GM23338 (cell line): ENCODE results near the gene FN3K. TPM values are rescaled to one million over a fixed set of nuclear protein-coding genes. Genes with fewer than 3 reads are reported as not detected.
A peak's percentile ranks its signal among the peaks of the same experiment; 100 is the strongest.

Experiments
- ATAC-seq: fragments of 200-7000 bp; cut with Tn5 transposase; 3 replicates; pipeline ENCODE4 v1.9.1; 2020
- DNase-seq: peaks from one replicate; pipeline ENCODE4 v3.0.0-alpha.2; 2015; ENCODE audit warnings: low spot score
- H2AFZ ChIP-seq: fragments of 200-600 bp; sonication (generic); 2 replicates; pipeline ENCODE4 v1.8.0; 2016; ENCODE audit warnings: antibody characterized with exemption, mild to moderate bottlenecking, moderate library complexity
- H3F3A ChIP-seq: fragments of 200-600 bp; sonication (generic); replicated peaks from 2 replicates; pipeline ENCODE4 v1.8.0; 2017; ENCODE audit warnings: antibody characterized with exemption, mixed run types, low read depth
- H3K27ac ChIP-seq: fragments of 200-600 bp; sonication (generic); 2 replicates; pipeline ENCODE4 v1.6.1; 2016; ENCODE audit warnings: low read depth
- H3K27me3 ChIP-seq: fragments of 200-600 bp; sonication (generic); 2 replicates; pipeline ENCODE4 v1.8.0; 2016; ENCODE audit warnings: mild to moderate bottlenecking, mixed run types, moderate library complexity; ENCODE audit not compliant: insufficient read depth
- H3K36me3 ChIP-seq: fragments of 200-600 bp; sonication (generic); 2 replicates; pipeline ENCODE4 v1.8.0; 2016; ENCODE audit warnings: mild to moderate bottlenecking; ENCODE audit not compliant: insufficient read depth
- H3K4me1 ChIP-seq: fragments of 200-600 bp; sonication (generic); 2 replicates; pipeline ENCODE4 v1.8.0; 2016; ENCODE audit warnings: mild to moderate bottlenecking, moderate library complexity; ENCODE audit not compliant: insufficient read depth
- H3K4me2 ChIP-seq: fragments of 200-600 bp; sonication (generic); 2 replicates; pipeline ENCODE4 v1.7.1; 2017; ENCODE audit warnings: mixed run types
- H3K4me3 ChIP-seq: fragments of 200-600 bp; sonication (generic); 2 replicates; pipeline ENCODE4 v1.6.1; 2016; ENCODE audit warnings: mixed run types
- H3K79me2 ChIP-seq: fragments of 200-600 bp; sonication (generic); replicated peaks from 2 replicates; pipeline ENCODE4 v1.8.0; 2017; ENCODE audit warnings: mild to moderate bottlenecking; ENCODE audit not compliant: insufficient read depth
- H3K9me2 ChIP-seq: fragments of 200-600 bp; sonication (generic); 2 replicates; pipeline ENCODE4 v1.8.0; 2017; ENCODE audit not compliant: insufficient read depth
- H4K20me1 ChIP-seq: fragments of 200-600 bp; sonication (generic); replicated peaks from 2 replicates; pipeline ENCODE4 v1.8.0; 2017; ENCODE audit warnings: mild to moderate bottlenecking; ENCODE audit not compliant: insufficient read depth
- H3K27ac Mint-ChIP-seq: 2 replicates; pipeline ENCODE4 v1.8.0; 2020; ENCODE audit warnings: inconsistent platforms, mild to moderate bottlenecking, moderate library complexity, mixed read lengths
- H3K27me3 Mint-ChIP-seq: 3 replicates; pipeline ENCODE4 v1.8.0; 2022; ENCODE audit warnings: low read depth, mild to moderate bottlenecking, moderate library complexity, mixed read lengths, inconsistent platforms; ENCODE audit not compliant: insufficient read depth, poor library complexity
- H3K36me3 Mint-ChIP-seq: 3 replicates; pipeline ENCODE4 v1.8.0; 2021; ENCODE audit warnings: low read depth, mild to moderate bottlenecking, inconsistent platforms, moderate library complexity, mixed read lengths
- H3K4me1 Mint-ChIP-seq: 3 replicates; pipeline ENCODE4 v1.8.0; 2020; ENCODE audit warnings: mild to moderate bottlenecking, inconsistent platforms, mixed read lengths
- H3K4me3 Mint-ChIP-seq: 3 replicates; pipeline ENCODE4 v1.8.0; 2021; ENCODE audit warnings: moderate library complexity, mild to moderate bottlenecking, inconsistent platforms, mixed read lengths
- H3K9me3 Mint-ChIP-seq: 3 replicates; pipeline ENCODE4 v1.8.0; 2020; ENCODE audit warnings: moderate library complexity, mild to moderate bottlenecking, inconsistent platforms, mixed read lengths
- CREB1 ChIP-seq: fragments of 250-450 bp; sonication (Bioruptor Pico); IDR thresholded peaks from 2 replicates; pipeline ENCODE4 v1.5.0; 2020; ENCODE audit warnings: low read depth, mild to moderate bottlenecking, moderate library complexity
- CTCF ChIP-seq, 2 experiments: fragments of 200-600 bp in 1 of 2; sonication (generic) in 1 of 2; conservative IDR thresholded peaks; 2 replicates each; pipeline versions ENCODE4 v1.5.1 to v1.6.1; 2016 to 2017; ENCODE audit warnings: antibody characterized with exemption in 2 of 2, low read depth in 2 of 2, mild to moderate bottlenecking in 2 of 2, moderate library complexity in 1 of 2
- JUNB ChIP-seq: IDR thresholded peaks from one replicate; pipeline ENCODE4 v1.6.1; 2016; ENCODE audit warnings: antibody characterized with exemption; ENCODE audit not compliant: unreplicated experiment
- NANOG ChIP-seq: IDR thresholded peaks from 2 replicates; pipeline ENCODE4 v1.6.1; 2016; ENCODE audit warnings: antibody characterized with exemption, borderline replicate concordance
- POLR2AphosphoS5 ChIP-seq: IDR thresholded peaks from 2 replicates; pipeline ENCODE4 v1.6.1; 2016; ENCODE audit warnings: antibody characterized with exemption, low read depth
- REST ChIP-seq: IDR thresholded peaks from one replicate; pipeline ENCODE4 v1.6.1; 2018; ENCODE audit warnings: antibody characterized with exemption; ENCODE audit not compliant: unreplicated experiment
- ZNF114 ChIP-seq: fragments of 250-450 bp; sonication (Bioruptor Pico); IDR thresholded peaks from 2 replicates; pipeline ENCODE4 v1.5.0; 2020; ENCODE audit warnings: mild to moderate bottlenecking, moderate library complexity
- ZNF331 ChIP-seq: fragments of 250-450 bp; sonication (Bioruptor Pico); IDR thresholded peaks from 2 replicates; pipeline ENCODE4 v1.5.0; 2020; ENCODE audit warnings: low read depth, mild to moderate bottlenecking, moderate library complexity
- ZNF462 ChIP-seq: fragments of 250-450 bp; sonication (Bioruptor Pico); IDR thresholded peaks from 2 replicates; pipeline ENCODE4 v1.5.0; 2020; ENCODE audit warnings: mild to moderate bottlenecking, moderate library complexity
- polyA plus RNA-seq: library from polyadenylated mRNA; unstranded; fragments of >200 nt; fragmentation: Nextera tagmentation; extraction: Ambion mirVana; gene quantifications from 2 replicates; pipeline ENCODE4 v1.2.1, GENCODE V29; 2016
- total RNA-seq: library from RNA; depleted of rRNA; stranded (reverse); fragments of >200 nt; shearing (Covaris generic); gene quantifications from 2 replicates; pipeline ENCODE4 v1.2.3, GENCODE V29; 2014

FN3K gene
- total and polyA plus RNA-seq, 2 experiments from 2014 or later: 5.3 to 12.9 TPM

- no peak for TF ChIP-seq ZNF462 (CRISPR knock-in tag)
- TF ChIP-seq CREB1: no peak
- TF ChIP-seq JUNB: no peak
- TF ChIP-seq ZNF331 (CRISPR knock-in tag): no peak
- no peak for TF ChIP-seq ZNF114 (CRISPR knock-in tag)
- no peak for TF ChIP-seq POLR2AphosphoS5
Measured at GRCh38 chr17:82780971-82781893, 45.8 kb downstream of the FN3K start (continued).

- no peak overlapping the region for H2AFZ ChIP-seq
- no peak for TF ChIP-seq REST
- TF ChIP-seq CREB1: no peak
- TF ChIP-seq ZNF114 (CRISPR knock-in tag): no peak
- no peak for TF ChIP-seq NANOG
- TF ChIP-seq CTCF (conservative IDR thresholded peaks at IDR 0.05; ENCODE audit: low read depth in 2 of 2): peak; percentile 86 to 88
- no peak for TF ChIP-seq POLR2AphosphoS5
Measured at GRCh38 chr17:82781894-82782274, 46.5 kb downstream of the FN3K start.

More at GRCh38 chr17:82781894-82782274, 46.5 kb downstream of the FN3K start:
- peaks cover 47% of the 10 kb centered on the region for H3K36me3 Mint-ChIP-seq
- Histone ChIP-seq H3K9me2 (no peaks in the 10 kb centered on the region), H3K27me3 (no peaks in the 10 kb centered on the region), H3K79me2 (peaks cover 40% of the 10 kb centered on the region), H3K4me1 (no peaks in the 10 kb centered on the region; the same call in 1 of the 2 replicates), H3K4me3 (no peak overlapping the region), H3K27ac (no peak overlapping the region), H3K36me3 (peaks cover 11% of the 10 kb centered on the region; the same call in 1 of the 2 replicates), H4K20me1 (peaks cover 11% of the 10 kb centered on the region), H3F3A (no peaks in the 10 kb centered on the region; the same call in 1 of the 2 replicates), H3K4me2 (no peak overlapping the region)
- peaks cover 10% of the 10 kb centered on the region for H3K4me1 Mint-ChIP-seq
- H3K4me3 Mint-ChIP-seq: no peak overlapping the region
- peaks cover 20% of the 10 kb centered on the region for H3K27me3 Mint-ChIP-seq
- ATAC-seq (peak; percentile 98), DNase-seq (peak; percentile 82)
- no peak overlapping the region for H3K27ac Mint-ChIP-seq
- peaks cover 4% of the 10 kb centered on the region; the same call in 2 of the 3 replicates for H3K9me3 Mint-ChIP-seq
